ENCODE data around the gene MRPS22.
"Not testable (repeated sequence)": the region's sequence is repeated elsewhere in the genome, so short reads cannot be mapped to it uniquely, and the experiment has no call there.

Gene MRPS22

DNA sequence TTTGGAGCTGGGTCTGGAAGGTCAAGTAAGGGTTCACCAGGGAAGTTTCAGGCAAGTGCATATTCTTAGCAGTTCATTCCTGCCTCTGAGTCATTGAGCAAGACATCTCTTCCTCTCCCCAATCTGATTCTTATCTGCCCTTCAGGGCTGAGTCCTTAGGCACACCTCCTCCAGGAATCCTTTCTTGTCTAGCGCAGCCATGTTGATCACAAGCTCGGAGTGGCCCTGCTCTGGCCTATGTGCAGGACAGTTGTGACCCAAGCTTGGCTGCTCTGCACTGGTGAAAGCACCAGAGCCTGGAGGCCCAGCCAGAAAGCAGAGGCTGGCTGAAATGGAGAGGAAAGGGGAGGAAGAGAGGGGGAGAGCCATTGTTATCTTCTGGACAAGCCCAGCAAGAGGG is 30.9 kb upstream of the MRPS22 start:
- DNase-seq: no peak

DNA sequence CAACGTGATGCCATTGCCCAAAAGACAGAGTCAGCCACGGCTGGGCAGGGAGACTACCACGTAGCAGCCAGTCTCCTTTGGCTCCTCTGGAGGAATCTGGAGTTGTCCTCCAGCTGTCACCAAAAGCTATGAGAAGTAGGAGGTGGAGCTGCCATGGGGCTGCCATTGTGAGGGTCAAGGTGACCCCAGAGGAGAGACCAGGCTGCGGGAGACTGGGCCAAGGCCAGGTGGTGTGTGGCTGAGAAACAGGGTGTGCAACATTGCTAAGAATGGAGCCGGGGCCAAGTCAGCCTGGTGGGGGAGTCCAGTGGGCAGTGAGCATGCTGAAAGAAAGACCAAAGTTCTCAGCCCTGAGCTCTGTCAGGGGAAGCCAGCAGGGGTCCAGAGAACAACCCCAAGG is 29.9 kb upstream of the MRPS22 start:
- no peak for DNase-seq

DNA sequence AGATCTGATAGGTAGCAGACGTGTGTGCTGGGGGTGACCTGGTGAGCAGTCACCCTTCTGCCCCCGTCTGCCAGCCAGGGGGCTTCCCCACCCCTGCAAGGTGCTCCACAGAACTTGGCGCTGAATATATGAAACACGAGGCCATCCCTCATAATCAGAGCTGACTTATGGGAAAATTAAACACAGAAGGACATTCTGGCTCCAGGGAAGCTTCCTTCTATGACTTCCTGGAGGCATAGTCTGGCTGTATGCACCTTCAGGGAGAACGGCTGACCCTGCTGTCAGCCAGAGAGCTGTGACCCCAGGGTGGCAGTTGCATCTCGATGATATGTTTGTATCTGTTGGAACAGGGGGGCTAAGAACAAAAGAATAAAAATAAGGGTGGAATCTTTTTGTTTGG is 26.6 kb upstream of the MRPS22 start:
- DNase-seq: no peak

DNA sequence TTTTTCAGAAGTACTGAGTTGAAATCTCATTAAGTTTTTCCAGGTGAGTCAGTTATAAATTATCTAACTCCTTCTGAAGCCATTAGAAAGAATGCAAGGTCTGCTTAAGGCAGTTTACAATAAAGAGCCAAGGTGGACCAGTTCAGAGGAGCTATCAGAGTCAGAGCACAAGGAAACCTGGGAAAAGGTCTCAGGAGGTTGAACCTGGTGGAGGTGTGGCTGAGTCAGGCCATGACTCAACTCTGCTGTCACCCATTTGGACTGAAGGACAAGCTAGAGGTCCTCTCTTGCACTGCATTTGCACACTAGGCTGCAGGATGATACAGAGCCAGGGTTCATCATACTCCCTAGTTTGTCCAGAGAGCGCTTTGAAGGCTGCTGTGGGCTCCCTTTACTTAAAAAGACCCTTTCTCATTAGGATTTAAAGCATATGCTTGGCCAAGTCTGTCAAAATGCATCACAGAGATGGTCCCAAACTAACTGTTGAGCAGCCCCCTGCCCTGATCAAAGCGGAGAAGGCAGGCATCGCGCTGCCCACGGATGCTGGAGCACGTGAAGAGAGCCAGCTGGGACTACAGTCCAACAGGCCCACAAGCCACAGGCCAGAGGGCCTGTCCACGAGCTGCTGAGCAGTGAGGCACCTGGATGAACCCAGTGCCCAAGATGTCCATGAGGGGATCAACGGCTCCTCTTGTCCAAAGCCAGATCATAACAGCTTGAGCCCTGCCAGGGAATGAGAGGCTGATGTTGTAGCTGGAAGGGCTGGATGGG is 26.0 kb upstream of the MRPS22 start:
- DNase-seq: no peak

DNA sequence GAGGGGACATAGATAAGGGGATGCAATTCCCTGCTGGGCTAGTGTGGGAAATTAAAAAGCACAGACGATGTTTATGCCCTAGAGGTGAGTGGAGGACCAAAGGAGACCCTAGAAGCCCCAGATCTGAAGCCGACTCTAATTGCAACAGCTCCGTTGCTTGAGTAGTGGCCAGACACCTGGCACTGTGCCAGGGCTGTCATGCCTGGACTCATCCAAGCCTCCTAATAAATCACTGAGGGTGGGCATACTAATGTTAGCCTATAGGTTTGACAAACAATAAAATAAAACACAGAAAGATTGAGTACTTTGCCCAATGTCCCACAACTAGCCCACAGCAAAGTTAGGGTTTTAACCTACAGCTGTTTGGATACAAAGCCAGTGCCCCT is 25.4 kb upstream of the MRPS22 start:
- no peak for DNase-seq

DNA sequence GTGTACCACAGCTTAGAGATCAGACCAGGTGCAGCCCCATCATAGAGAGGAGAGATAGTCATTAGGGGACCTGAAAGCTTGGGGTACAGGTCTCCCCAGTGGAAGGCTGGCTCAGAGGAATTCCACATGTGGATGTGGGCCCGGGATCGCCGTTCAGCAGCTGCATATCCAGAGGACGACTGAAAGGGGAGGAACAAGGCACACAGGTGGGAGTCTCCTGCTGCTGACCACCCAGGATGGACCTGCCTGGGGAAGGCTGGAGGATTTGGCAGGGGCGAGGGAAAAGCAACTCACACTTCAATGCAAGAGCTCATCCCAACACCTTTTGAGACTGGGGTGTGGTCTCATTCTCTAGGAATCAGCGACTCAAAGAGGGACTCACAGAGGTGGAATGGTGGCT is 25.0 kb upstream of the MRPS22 start:
- no peak for DNase-seq

DNA sequence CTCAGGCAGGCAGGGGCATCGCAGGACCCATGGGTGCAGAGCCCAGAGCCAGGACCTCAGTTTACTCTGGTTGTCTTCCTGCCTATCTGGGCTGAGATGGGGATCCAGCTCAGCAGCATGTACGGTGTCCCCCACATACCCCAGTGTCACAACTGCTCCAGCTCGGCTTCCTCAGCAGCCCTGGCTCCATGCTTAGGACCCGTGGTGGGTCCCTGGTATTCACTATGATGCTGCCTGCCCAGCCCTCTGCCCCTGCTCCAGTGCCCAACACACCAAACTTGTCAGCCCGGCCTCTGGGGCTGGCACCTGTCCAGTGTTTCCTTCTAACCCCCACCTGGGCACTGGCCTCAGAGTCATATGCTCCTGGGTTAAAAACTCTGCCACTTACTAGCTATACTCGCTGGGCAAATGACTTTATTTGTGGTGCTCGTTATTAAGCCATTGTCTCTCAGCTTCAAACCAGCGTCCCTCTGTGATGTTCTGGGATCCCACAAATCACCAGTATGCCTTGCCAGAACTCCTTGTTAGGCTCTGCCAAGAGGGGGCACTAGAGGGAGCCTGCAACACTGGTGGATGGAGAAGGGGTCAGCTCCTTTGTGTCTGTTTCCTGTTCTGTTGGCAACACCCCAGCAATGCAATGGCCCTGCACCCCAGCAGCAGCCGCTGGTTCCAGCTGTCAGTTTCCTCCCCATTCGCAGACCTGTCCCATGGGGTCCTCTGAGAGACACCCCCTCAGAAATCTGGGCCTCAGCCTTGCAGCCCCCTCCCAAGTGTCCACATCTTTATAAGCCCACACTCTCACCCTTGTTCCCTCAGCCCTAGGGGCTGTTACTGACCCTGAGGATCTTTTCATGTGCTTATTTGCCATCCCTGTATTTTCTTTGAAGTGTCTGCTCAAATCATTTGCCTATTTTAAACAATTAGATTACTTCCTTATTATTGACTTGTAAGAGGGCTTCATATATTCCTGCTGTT is 24.1 kb upstream of the MRPS22 start:
- no peak for DNase-seq

DNA sequence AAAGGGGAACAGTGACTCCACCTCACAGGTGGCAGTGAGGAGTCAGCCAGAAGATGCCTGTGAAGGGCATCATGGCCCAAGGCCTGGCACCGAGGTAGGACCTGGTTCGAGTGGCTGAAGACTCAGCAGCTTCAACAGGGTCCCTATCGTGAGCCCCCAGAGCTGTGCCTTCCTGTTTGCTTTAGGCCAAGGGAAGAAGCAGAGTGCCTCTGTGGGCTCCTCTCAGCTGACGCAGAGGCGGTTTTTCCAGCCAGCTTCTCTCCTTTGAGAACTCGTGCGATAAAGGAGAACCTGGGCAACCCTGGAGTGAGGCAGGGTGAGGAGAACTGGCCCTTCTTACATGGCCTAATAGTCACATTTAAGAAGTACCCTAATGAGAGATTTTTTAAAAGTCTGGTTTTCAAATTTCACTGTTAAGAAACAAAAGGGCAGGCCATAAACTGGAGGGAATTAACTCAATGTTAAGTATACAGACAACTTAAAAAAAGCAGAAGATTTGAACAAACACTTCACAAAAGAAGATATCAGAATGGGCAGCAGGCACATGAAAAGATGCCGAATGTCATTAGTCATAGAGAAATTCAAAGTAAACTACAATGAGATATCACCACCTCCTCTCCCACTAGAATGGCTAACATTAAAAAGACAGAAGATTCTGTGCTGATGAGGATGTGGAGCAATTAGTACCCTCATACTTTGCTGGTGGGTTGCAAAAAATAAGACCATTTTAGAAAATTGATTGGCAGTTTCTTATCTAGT is 23.1 kb upstream of the MRPS22 start:
- no peak for DNase-seq

DNA sequence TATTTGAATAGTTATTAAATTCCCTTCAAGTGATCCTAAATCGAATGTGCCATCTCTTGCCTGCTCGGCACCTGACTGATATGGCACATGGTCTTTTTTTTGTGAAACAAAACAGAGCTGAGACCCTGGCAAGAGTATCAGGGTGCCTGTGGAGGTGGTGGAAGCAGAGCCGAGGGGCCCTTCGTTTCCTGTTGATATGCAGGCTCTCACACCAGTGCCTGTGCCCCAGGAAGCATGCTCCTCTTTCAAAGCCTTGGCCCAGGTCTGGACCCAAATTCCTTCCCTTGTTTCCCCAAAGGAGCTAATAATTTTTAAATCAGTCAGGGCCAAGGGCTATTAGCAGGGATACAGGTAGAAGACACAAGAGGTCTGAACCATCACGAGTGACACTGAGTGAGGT is 21.5 kb upstream of the MRPS22 start:
- no peak for DNase-seq

DNA sequence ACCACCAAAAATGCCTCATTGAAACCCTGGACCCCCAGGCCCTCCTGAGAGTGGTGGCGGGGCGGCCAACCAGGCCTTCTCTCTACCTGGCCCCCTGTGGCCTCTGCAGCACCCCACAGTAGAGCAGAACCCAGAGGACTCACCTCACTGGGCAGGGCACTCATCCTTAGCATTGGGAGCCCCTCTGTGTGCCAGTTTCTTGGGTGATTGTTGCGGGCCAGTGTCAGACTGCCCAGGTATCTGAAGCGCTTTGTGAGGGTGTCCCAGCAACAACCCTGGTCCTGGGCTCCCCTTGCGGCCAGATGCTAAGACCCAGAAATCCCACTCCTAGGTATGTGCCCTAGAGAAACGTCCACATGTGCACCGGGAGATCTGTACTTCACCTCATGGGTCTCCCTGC is 20.7 kb upstream of the MRPS22 start:
- DNase-seq: no peak

DNA sequence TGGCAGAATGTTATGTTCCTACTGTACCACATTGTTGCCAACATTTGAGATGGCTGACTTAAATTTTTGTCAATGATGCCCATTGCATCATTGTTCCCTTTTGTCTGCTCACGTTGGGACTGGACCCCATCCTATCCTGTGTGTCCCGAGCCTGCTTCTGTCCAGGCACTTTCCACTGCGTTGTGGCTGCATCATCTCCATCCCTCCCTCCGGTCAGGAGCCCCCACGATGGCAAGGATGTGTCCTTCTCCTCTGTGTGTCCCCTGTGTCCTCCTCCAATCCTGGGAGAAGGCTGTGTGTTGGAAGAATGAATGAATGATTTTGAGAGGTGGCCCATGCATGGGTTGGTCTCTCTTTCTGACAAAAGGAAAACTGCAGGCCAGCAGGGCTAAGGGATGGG is 19.4 kb upstream of the MRPS22 start:
- DNase-seq: no peak

DNA sequence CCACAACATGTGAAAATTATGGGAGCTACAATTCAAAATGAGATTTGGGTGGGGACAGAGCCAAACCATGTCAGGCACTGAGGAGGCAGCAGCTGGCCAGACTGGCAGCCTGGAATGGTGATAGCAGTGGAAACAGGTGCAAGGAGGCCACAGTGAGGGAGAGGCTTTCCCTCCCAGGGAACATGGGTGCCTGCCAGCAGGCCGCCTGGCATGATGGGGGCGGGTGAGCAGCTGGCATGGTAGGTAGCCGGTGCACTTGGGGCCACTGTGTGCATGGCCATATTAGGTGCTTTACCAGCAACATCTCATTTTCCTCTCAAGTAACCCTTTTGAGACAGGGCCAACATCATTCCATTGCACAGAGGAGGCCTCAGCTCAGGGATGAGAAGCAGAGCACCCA is 18.3 kb upstream of the MRPS22 start:
- DNase-seq: no peak

DNA sequence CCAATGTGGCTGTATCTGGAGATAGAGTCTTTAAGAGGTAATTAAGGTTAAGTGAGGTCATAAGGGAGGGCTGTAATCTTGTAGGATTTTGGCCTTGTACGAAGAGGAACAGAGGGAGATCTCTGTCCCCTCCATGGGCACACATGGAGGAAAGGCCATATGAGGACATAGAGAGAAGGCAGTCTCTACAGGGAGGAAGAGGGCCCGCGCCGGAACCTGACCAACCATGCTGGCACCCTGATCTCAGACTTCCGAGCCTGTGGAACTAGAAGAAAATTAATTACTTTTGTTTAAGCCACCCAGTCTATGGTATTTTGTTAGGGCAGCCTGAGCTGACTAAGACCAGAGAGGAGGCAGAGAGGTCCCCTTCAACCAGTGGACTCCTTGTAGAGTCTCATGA is 17.7 kb upstream of the MRPS22 start:
- DNase-seq: no peak

DNA sequence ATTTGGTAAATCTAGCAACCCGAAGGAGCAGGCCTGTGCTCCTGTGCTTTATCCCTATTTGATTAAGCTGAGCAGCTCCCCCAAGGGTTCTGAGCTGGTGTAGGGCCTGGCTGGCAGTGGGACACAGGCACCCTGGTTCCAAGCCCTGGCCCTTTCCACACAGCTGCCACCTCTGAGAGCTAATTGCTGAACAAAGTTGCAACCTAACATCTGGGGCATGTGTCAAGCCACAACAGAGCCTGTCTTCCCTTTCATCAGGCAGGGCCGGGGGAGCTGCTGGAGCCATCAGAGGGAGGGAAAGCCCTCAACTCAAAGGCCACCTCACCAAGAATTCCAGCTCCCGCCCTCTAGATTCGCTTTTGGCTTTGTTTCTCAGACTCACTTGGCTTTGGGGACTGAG is 17.1 kb upstream of the MRPS22 start:
- no peak for DNase-seq

DNA sequence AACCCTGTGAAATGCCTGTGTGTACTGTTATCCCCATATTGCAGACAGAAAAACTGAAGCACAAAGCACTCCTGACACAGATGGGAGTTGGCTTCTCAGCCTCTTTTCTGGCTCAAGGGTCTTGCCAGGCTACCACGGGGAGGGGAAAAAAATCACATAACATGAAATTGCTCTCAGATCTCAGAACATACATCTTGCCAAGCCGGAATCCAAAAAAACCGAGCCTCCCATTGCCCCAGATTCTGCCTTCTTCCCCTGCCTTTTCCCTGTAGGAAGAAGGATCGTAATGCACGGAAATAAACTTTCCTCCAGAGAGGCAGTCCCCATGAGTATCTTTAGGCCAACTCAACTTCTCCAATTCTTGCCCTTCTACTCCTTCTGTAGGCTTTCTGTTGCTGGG is 16.6 kb upstream of the MRPS22 start:
- no peak for DNase-seq

DNA sequence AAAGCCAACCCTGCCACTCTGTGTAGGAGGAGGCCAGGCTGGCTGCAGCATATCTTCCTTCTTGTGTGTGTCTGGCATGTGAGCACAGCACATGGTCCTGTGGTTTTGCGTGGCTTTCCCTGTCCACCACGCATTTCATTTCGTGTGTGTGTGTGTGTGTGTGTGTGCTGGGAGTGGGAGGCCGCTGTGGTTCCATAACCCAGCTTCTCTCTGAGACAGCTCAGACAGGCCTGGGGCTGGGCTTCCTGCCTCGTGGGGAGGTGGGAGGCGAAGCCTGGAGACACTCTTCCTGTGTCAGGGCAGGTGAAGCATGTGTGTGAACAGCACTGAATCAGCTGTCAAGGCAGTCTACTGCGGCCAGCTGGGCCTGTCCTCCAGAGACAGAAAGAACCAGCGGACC is 16.0 kb upstream of the MRPS22 start:
- no peak for DNase-seq

DNA sequence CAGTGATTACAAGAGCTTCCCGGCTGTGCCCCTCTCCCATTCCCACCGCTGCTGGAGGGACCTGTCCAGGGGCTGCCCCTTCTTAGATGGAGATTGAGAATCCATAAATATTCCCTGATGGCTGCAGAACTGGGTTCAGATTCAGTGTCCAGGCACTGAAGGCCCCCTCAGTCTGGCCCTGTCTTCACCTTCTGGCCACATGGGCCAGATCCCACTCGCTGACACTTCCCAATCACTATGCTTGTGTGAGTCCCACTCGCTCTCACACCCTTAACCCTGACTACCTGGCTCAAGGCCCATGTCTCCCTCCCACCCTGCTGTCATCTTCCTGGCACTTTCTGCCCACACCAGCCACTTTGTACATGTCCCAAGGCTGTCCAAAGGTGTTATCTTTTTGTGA is 15.5 kb upstream of the MRPS22 start:
- DNase-seq: no peak

DNA sequence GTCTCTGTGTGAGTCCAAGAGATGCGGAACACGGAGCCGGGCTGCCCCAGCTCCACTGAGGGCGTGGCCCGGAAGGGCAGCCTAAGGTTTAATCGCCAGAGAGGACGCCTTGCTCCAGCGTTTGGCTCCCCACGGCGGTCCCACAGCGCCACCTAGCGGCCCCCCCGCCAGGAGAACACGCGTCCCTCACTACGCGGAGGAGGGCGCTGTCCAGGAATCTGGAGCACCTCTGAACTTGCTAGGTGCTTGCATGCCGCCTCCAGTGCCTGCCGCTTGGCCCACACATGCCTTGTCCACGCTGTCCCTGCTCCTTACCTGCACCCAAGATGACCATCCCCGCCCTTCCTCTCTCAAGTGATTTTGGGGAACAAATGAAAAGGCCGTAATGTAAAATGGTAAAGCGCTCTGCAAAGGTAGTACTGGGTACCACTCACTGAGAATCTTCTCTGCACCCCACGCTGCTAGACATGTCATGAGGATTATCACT is 14.4 kb upstream of the MRPS22 start:
- peak; percentile 88 for DNase-seq

DNA sequence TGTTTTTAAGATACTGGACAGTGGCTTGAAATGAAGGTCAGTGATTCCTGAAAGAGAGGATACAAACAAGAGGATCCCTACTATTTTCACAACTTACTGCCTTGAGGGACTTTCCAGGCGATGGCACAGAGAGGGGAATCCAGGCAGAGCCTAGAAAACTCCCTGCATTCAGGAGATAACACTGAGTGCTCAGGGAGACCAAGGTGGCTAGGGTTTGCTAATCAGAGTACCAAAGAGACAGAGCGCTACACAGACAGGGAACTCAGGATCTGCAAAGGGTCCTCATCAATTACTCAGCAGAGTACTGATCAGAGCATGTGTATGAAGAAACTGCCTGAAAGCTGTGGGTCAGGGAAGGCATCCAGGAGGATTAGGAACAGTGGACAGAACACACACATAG is 11.7 kb upstream of the MRPS22 start:
- DNase-seq: no peak

DNA sequence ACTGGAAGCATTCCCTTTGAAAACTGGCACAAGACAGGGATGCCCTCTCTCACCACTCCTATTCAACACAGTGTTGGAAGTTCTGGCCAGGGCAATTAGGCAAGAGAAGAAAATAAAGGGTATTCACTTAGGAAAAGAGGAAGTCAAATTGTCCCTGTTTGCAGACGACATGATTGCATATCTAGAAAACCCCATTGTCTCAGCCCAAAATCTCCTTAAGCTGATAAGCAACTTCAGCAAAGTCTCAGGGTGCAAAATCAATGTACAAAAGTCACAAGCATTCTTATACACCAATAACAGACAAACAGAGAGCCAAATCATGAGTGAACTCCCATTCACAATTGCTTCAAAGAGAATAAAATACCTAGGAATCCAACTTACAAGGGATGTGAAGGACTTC is 9.1 kb upstream of the MRPS22 start:
- DNase-seq: not testable (repeated sequence)

DNA sequence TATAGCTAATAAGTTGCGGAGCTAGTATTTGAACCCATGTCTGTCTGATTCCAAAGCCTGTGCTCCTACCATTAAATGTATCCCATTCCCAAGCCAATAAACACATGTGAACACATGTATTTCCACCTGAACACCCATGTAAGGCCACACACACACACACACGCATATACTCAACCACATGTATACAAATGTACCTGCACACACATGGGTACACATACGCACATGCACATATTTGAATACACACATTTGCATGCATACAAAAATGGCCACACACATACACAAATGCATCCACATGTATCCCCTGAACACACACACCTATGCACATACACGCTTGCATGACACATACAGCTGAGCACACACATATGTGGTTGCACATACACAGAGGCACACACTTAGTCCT is 5.4 kb upstream of the MRPS22 start:
- DNase-seq: no peak

DNA sequence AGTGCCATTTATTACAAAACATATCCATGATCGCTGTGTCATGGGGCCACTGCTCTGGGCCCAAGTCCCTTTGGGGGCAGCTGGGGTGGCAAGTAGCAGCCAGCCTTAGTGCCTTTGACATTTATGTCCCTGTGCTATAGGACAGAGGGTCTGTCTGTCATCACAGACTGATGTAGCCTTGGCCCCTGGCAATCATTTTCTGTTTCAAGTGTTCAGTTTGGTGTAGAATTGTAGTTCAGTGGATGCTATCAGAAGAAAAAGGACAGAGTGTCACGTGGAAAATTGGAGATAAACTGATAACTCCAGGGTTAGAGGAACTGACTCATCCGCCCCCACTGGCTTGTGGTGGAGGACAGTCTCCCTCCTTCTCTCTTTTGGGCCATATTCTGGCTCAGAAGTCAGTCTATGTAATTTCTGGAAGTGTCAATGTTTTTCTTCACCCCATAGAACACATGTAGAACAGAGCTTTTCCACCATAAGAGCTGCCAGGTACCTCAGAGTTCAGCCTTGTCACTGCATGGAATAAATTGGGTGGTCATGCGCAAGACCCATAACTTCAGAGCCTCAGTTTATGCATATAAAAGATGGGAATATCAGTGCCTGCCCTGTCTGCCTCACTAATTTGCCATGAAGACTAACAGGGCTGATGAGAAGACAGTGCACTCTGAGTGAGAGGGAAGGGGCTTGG is 4.5 kb upstream of the MRPS22 start:
- DNase-seq: no peak

DNA sequence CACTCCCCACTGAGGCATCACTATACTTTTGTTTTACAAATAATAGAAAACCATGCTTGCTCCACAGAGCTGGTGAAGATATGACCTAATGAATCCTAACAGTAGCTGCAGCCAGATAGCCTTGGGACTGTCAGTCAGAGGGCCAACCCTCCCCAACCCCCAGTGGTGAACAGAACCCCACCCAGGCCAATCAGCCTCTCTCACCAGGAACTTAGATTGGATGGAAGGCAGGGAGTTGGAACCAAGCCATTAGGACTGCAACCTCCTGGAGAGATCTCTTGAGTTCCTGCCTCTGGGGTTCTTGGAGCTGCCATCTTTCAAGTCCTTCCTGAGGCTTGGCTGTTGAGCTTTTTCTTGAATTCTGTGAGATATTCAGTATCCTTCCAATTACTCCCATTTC is 3.0 kb upstream of the MRPS22 start:
- no peak for DNase-seq
